PFSK-1 (cell line): ENCODE measurements around the gene MTSS2.

Experiments used
- FOXP2 ChIP-seq: optimal IDR thresholded peaks from 2 replicates; pipeline ENCODE3; 2011; ENCODE audit warnings: borderline replicate concordance, control low read depth, inconsistent platforms; ENCODE audit not compliant: insufficient read depth; ENCODE audit errors: extremely low read length, extremely low read depth
- POLR2AphosphoS5 ChIP-seq: IDR thresholded peaks from 2 replicates; pipeline ENCODE4 v1.6.1; 2012; ENCODE audit warnings: low read depth, mild to moderate bottlenecking, control low read depth, low read length, moderate library complexity
- REST ChIP-seq, 2 experiments: IDR thresholded peaks; 2 replicates each; pipeline versions ENCODE4 v1.6.1 to v1.8.0; 2011 to 2012; ENCODE audit warnings: low read depth in 2 of 2, low read length in 2 of 2, control low read depth in 1 of 2, inconsistent platforms in 1 of 2, mild to moderate bottlenecking in 1 of 2, moderate library complexity in 1 of 2; ENCODE audit not compliant: insufficient read depth in 1 of 2
- SIN3A ChIP-seq: IDR thresholded peaks from 2 replicates; pipeline ENCODE4 v1.6.1; 2012; ENCODE audit warnings: mild to moderate bottlenecking, low read length, moderate library complexity, borderline replicate concordance; ENCODE audit not compliant: insufficient read depth
- TAF1 ChIP-seq: IDR thresholded peaks from 2 replicates; pipeline ENCODE4 v1.6.1; 2012; ENCODE audit warnings: low read length, control low read depth, borderline replicate concordance; ENCODE audit not compliant: insufficient read depth

MTSS2 gene

GRCh38 chr16:70708366-70709246 lies 22.8 kb upstream of the MTSS2 start:
- TF ChIP-seq FOXP2 = no peak
- no peak for TF ChIP-seq SIN3A
- TF ChIP-seq POLR2AphosphoS5 = no peak
- TF ChIP-seq TAF1 = no peak
- TF ChIP-seq REST (IDR thresholded peaks at IDR 0.05; ENCODE audit: insufficient read depth in 1 of 2, low read depth in 2 of 2, low read length in 2 of 2) = no peak

- no peak for TF ChIP-seq FOXP2
- TF ChIP-seq TAF1 = no peak
- no peak for TF ChIP-seq REST (IDR thresholded peaks at IDR 0.05; ENCODE audit: insufficient read depth in 1 of 2, low read depth in 2 of 2, low read length in 2 of 2)
- TF ChIP-seq SIN3A = no peak
- TF ChIP-seq POLR2AphosphoS5 = no peak
These were observed 21.2 kb upstream of the MTSS2 start for GRCh38 chr16:70706948-70707465.

GRCh38 chr16:70705056-70705455 lies 19.2 kb upstream of the MTSS2 start:
- no peak for TF ChIP-seq TAF1
- TF ChIP-seq POLR2AphosphoS5 = no peak
- TF ChIP-seq SIN3A = no peak
- TF ChIP-seq REST (IDR thresholded peaks at IDR 0.05; ENCODE audit: insufficient read depth in 1 of 2, low read depth in 2 of 2, low read length in 2 of 2) = no peak

- TF ChIP-seq TAF1 = no peak
- no peak for TF ChIP-seq SIN3A
- no peak for TF ChIP-seq REST (IDR thresholded peaks at IDR 0.05; ENCODE audit: insufficient read depth in 1 of 2, low read depth in 2 of 2, low read length in 2 of 2)
- no peak for TF ChIP-seq FOXP2
- TF ChIP-seq POLR2AphosphoS5 = no peak
These were observed 18.7 kb upstream of the MTSS2 start for GRCh38 chr16:70704586-70704985.
